Activated CD4-positive, alpha-beta memory T cell treated with anti-CD3 and anti-CD28 coated beads for 36 hours (primary cell): ENCODE data around the gene RERE. TPM values are rescaled to one million over a fixed set of nuclear protein-coding genes. Genes with fewer than 3 reads are reported as not detected.

Experiments used
- CTCF ChIA-PET: fragments of 350-600 bp; sonication (Branson Sonifier 250); formaldehyde crosslinking; loops from one replicate; lab custom pipeline; 2021; ENCODE audit warnings: antibody characterized with exemption, inconsistent platforms; lab: Charles Lee
- POLR2A ChIA-PET: fragments of 350-600 bp; sonication (Branson Sonifier 250); formaldehyde crosslinking; loops from one replicate; lab custom pipeline; 2021; ENCODE audit warnings: antibody characterized with exemption; lab: Charles Lee
- DNase-seq: peaks from one replicate; pipeline ENCODE4 v3.0.0-alpha.2; 2020
- H3K27ac Mint-ChIP-seq: one replicate; pipeline ENCODE4 v1.8.0; 2021; ENCODE audit warnings: mixed read lengths
- H3K27me3 Mint-ChIP-seq: one replicate; pipeline ENCODE4 v1.8.0; 2021; ENCODE audit warnings: mixed read lengths
- H3K36me3 Mint-ChIP-seq: one replicate; pipeline ENCODE4 v1.8.0; 2021; ENCODE audit warnings: mixed read lengths
- H3K4me1 Mint-ChIP-seq: one replicate; pipeline ENCODE4 v1.8.0; 2021; ENCODE audit warnings: low read depth, mixed read lengths
- H3K4me3 Mint-ChIP-seq: one replicate; pipeline ENCODE4 v1.8.0; 2021; ENCODE audit warnings: mild to moderate bottlenecking, mixed read lengths
- H3K9me3 Mint-ChIP-seq: one replicate; pipeline ENCODE4 v1.8.0; 2021; ENCODE audit warnings: mixed read lengths
- intact Hi-C: fragments of 100-400 bp; cut with micrococcal nuclease; formaldehyde crosslinking; loops from one replicate; pipeline ENCODE4 v1.15.1; 2023
- total RNA-seq, 2 experiments: library from RNA; stranded (reverse); gene quantifications; one replicate each; pipeline ENCODE4 v1.2.3, GENCODE V29; 2021

Gene RERE
- total RNA-seq, 2 experiments from 2014 or later = 45.0 to 50.5 TPM

DNA sequence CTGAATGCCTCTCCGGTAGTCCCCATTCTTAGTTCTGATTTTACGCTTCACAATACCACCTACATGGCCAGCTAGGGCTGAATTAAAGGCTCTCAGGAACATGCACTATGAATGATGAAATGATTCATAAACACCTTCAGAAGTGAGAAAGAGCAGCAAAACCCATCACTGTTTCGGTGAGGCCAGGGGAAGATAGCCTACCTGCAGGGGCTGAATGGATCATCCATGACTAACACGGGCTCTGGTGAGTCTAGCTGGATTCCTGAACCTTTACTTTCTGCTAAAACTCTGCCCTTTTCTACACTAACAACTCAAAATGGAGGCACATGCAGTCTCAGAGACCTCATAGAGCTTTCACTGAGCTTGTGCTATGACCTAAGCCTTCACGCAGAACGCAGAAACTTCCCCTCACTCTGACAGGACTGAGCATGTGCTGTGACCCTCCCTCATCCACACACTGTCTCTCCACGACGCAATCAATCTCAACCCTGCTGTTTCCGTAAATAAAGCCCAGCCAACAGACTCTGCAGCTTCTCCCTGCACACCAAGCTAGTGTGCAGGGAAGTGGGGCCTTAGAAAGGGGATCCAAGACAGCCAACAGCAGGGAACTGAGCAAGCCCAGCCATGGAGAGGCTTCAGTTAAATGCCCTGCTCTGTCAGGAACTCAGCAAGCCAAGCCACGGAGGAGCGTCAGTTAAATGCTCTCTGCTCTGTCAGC lies 291.7 kb downstream of the RERE start:
- H3K27me3 Mint-ChIP-seq = no peaks in the 10 kb centered on the region
- CTCF ChIA-PET = interaction anchor here (0.5 to 2.1 kb wide), 15 partner anchors 11 to 323 kb away, joined by 3 to 11 read pairs (median 4); no protein-coding TSS in a partner anchor
- peak; percentile 85 for DNase-seq
- intact Hi-C loops = loop anchor here (1.0 to 10.0 kb wide), 9 partner anchors 15 to 128 kb away; no protein-coding TSS in a partner anchor
- no peak overlapping the region for H3K4me3 Mint-ChIP-seq
- H3K9me3 Mint-ChIP-seq = no peaks in the 10 kb centered on the region
- POLR2A ChIA-PET = interaction anchor here (0.7 to 1.5 kb wide), 14 partner anchors 13 to 577 kb away, joined by 3 to 10 read pairs (median 4); partner anchors contain the start of gene ENO1
- peaks cover 7% of the 10 kb centered on the region for H3K36me3 Mint-ChIP-seq
- peaks cover 18% of the 10 kb centered on the region for H3K4me1 Mint-ChIP-seq
- no peak overlapping the region for H3K27ac Mint-ChIP-seq

DNA sequence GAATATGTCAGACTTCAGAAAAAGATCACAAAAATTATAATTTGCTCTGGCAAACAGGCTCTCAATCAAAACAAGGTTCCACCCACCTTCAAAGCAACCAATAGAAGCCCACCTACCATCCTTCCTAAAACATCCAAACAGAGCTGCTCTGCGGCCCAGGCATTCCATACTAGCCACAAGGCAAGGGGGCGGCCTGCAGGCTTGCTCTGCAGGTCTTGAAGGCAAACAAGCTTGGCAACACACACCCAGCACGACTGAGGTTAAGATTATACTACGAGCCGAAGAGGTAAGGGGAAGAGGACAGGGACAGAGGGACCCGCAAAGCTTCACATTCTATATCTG lies 292.3 kb downstream of the RERE start:
- Mint-ChIP-seq H3K9me3 (no peaks in the 10 kb centered on the region), H3K4me1 (peaks cover 22% of the 10 kb centered on the region), H3K4me3 (no peak overlapping the region), H3K36me3 (peaks cover 7% of the 10 kb centered on the region), H3K27ac (no peak overlapping the region), H3K27me3 (no peaks in the 10 kb centered on the region)
- intact Hi-C loops = loop anchor here (1.0 to 10.0 kb wide), 9 partner anchors 15 to 128 kb away; no protein-coding TSS in a partner anchor
- ChIA-PET CTCF (interaction anchor here (0.5 to 2.1 kb wide), 14 partner anchors 10 to 324 kb away, joined by 3 to 11 read pairs (median 4); no protein-coding TSS in a partner anchor), POLR2A (interaction anchor here (0.7 to 1.5 kb wide), 11 partner anchors 14 to 576 kb away, joined by 3 to 10 read pairs (median 4); no protein-coding TSS in a partner anchor)
- no peak for DNase-seq

DNA sequence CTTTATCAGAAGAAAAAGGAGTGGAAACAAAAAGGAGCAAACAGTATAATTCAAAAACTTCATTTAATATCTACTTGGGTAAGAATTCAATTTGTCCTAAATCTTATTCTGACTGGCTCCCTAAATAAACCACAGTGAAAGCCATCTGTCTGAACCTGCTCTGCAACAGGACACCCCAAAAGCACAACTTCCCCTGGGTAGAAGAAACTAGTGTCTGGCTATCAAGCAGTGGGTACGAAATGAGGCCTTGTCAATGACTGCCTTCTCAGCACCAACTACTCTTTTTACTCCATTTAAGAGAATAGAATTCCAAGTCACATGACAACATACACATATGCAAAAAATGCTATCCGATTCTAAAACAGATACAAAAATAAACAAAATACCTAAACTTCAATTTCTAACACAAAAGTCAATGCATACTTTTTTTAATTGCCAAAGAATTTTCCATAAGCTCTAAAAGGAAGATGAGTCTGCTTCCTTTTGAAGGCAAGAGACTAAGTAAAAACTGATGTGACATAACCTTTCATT lies 292.7 kb downstream of the RERE start:
- DNase-seq = no peak
- intact Hi-C loops = loop anchor here (1.0 to 10.0 kb wide), 9 partner anchors 14 to 127 kb away; no protein-coding TSS in a partner anchor
- Mint-ChIP-seq H3K9me3 (no peaks in the 10 kb centered on the region), H3K4me1 (peaks cover 25% of the 10 kb centered on the region), H3K36me3 (peaks cover 7% of the 10 kb centered on the region), H3K27ac (no peak overlapping the region), H3K27me3 (no peaks in the 10 kb centered on the region), H3K4me3 (no peak overlapping the region)
- CTCF ChIA-PET = interaction anchor here (0.5 to 2.1 kb wide), 11 partner anchors 14 to 324 kb away, joined by 3 to 11 read pairs (median 4); no protein-coding TSS in a partner anchor
- POLR2A ChIA-PET = interaction anchor here (0.7 to 1.5 kb wide), 7 partner anchors 15 to 145 kb away, joined by 3 to 9 read pairs (median 4); no protein-coding TSS in a partner anchor

DNA sequence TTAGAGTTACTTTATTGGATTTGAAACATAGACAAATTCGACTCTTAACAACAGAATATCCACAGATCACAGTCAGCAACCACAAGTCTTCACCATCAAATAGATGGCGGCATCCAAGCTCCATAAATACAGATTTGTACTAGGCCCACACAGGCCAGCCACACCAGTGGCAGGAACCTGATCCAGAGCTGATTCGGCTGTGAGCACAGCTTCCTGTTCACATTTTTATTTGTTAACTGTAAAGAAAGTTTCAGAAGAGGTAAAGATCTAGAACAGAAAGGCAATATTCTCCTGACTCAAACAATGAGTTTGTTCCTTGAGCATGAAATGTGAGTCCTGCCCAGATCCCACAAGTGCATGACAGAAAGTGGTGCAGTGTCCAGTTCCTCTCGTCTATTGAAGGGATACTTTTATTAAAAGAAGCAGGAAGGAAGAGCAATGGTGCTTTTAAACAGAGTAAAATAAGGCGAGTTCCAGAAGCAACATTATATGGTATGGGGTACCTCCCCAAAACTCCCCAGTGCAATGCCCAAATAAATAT lies 293.7 kb downstream of the RERE start:
- peaks cover 28% of the 10 kb centered on the region for H3K4me1 Mint-ChIP-seq

DNA sequence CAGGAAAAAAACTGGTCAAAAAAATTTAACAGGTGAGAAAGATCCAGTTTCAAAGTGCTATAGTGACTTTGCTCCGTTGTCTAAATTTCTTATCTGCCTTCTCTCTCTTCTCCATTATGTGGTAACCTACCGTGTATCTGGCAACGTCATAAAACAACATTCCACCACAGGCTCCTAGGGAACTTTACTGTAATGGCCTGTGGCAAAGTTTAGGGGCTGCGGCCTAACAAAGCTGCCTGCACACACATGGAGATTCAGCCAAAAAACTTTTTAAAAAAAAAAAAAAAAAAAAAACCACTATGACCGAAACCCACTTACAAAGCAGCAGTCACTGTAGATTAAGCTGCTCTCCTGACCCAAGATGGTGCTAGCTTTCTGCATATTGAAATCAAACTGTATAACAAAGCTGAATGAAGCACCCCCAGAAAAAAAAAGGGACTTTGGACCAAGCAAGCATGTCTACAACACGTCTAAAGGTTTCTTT lies 296.9 kb downstream of the RERE start:
- no peak for DNase-seq
- peak overlapping the region; percentile 60 for H3K27ac Mint-ChIP-seq
- intact Hi-C loops = loop anchor here (10.0 kb wide), 1 partner anchor 84 kb away; no protein-coding TSS in a partner anchor
- H3K4me3 Mint-ChIP-seq = no peak overlapping the region
- POLR2A ChIA-PET = interaction anchor here (1.0 kb wide), 1 partner anchor 130 kb away, joined by 3 read pairs; no protein-coding TSS in a partner anchor
- H3K4me1 Mint-ChIP-seq = peaks cover 51% of the 10 kb centered on the region
- H3K36me3 Mint-ChIP-seq = peaks cover 7% of the 10 kb centered on the region
- no peaks in the 10 kb centered on the region for H3K27me3 Mint-ChIP-seq
- CTCF ChIA-PET = no interaction called here
- no peaks in the 10 kb centered on the region for H3K9me3 Mint-ChIP-seq

More for the DNA sequence above, 293.7 kb downstream of the RERE start:
- H3K27me3 Mint-ChIP-seq = no peaks in the 10 kb centered on the region
- DNase-seq = peak; percentile 53
- ChIA-PET POLR2A (interaction anchor here (0.5 to 1.4 kb wide), 4 partner anchors 7 to 101 kb away, joined by 3 to 7 read pairs (median 4); no protein-coding TSS in a partner anchor), CTCF (no interaction called here)
- peaks cover 7% of the 10 kb centered on the region for H3K36me3 Mint-ChIP-seq
- H3K9me3 Mint-ChIP-seq = no peaks in the 10 kb centered on the region
- H3K4me3 Mint-ChIP-seq = peak overlapping the region; percentile 64
- intact Hi-C loops = loop anchor here (10.0 kb wide), 1 partner anchor 81 kb away; no protein-coding TSS in a partner anchor
- H3K27ac Mint-ChIP-seq = peak overlapping the region; percentile 79

DNA sequence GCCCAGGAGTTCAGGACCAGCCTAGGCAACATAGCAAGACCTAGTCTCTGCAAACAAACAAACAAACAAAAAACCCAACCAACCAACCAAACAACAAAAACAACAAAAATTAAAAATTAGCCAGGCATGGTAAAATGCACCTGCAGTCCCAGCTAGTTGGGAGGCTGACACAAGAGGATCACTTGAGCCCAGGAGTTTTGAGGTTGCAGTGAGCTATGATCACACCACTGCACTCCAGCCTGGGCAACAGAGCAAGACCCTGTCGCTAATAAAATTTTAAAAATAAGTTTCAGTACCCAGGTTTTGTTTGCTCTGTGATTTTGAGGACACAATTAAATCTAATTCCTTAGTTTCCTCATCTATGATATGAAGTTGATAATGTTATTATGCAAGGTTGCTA lies 298.3 kb downstream of the RERE start:
- no peaks in the 10 kb centered on the region for H3K9me3 Mint-ChIP-seq
- no peak overlapping the region for H3K27ac Mint-ChIP-seq
- no peak overlapping the region for H3K4me3 Mint-ChIP-seq
- peaks cover 53% of the 10 kb centered on the region for H3K4me1 Mint-ChIP-seq
- no peaks in the 10 kb centered on the region for H3K27me3 Mint-ChIP-seq
- H3K36me3 Mint-ChIP-seq = peaks cover 7% of the 10 kb centered on the region
- no peak for DNase-seq
- POLR2A ChIA-PET = no interaction called here
- CTCF ChIA-PET = no interaction called here
- intact Hi-C loops = no loop called here

DNA sequence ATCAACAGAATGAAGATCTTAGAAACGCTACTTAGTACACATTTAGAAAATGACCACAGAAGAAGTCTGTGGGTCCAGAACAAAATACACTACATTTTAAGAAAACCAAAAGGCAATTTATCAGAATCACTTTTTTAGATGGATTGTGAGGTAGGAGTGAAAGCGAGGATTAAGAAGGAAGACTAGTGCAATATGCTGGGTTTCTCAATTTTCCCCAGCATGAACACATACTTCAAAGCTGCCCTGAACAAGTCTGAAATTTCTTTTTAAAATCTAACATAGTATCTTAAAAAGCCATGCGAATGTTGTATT lies 299.0 kb downstream of the RERE start:
- Mint-ChIP-seq H3K27ac (no peak overlapping the region), H3K9me3 (no peaks in the 10 kb centered on the region), H3K36me3 (peaks cover 6% of the 10 kb centered on the region), H3K4me1 (peaks cover 53% of the 10 kb centered on the region), H3K27me3 (no peaks in the 10 kb centered on the region), H3K4me3 (no peak overlapping the region)
- intact Hi-C loops = no loop called here
- CTCF ChIA-PET = no interaction called here
- DNase-seq = no peak
- POLR2A ChIA-PET = no interaction called here

DNA sequence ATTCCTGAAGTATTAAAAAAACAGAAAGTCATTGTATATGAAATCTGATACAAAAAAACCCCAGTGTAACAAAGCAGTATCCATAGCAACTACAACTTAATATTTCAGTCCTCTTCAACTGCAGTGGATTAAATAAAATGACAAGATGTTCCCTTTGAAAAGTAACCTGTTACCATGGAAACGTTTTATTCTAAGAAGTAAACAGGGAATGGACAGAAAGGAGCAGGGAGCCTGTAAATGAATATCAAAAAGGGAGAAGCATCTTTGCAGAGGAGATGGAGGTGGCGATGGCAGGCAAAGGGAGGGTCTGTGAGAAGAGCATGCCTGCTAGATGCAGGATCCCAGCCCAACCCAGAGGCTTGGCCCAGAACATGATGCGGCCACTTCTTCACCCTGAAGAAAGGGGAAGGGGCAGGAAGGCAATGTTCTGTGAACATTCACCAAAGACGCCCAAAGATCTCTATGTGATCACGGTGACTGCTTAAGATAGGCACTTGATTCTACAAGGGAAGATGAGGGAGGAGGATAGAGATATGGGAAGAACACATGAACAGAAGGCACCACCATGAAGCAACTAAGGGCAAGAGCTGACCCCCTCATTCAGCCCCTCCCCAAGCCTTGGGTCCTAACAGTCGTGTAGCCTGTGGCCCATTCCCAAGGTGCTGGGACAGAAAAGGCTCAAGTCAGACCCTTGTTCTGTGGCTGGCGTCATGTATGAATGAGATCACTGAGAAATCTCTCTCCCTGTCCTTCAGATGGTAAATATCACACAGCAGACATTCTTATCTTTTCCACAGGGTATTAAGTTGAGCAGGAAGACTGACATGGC lies 299.6 kb downstream of the RERE start:
- Mint-ChIP-seq H3K27me3 (no peaks in the 10 kb centered on the region), H3K36me3 (peaks cover 4% of the 10 kb centered on the region), H3K9me3 (no peaks in the 10 kb centered on the region), H3K27ac (no peak overlapping the region), H3K4me3 (no peak overlapping the region), H3K4me1 (peaks cover 53% of the 10 kb centered on the region)
- intact Hi-C loops = no loop called here
- no peak for DNase-seq
- CTCF ChIA-PET = no interaction called here
- POLR2A ChIA-PET = no interaction called here

DNA sequence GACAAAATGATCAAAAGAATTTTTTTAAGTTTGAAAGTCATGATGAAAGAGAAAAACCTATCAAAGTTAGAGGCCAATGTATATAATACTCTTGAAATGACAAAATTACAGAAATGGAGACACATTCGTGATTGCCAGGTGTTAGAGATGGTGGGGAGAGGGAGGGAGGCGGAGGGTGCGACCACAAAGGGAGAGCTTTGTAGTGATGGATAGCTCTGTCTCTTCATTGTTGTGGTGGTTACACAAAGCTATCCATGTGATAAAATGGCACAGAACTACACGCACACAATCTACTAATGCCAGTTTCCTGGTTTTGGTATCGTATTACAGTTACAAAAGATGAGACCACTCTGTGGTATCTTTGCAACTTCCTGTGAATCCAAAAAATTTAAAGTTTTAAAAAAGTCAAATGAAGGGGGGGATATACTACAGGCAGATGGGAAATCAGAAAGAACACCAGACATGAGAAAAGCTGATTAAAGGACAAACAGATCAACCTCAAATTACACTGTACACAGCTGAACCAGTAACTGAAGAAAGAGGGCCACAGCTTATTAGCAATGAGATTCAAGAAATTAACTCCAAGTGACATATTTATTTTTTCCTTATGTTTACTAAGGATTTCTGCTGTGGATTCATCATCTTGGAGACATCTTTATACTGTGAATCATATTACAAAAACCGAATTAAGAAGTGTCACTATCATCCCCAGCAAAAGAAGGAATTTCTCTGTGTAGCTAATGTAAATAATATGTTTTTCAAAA lies 300.5 kb downstream of the RERE start:
- Mint-ChIP-seq H3K27ac (peak overlapping the region; percentile 36), H3K4me3 (no peak overlapping the region), H3K36me3 (peaks cover 3% of the 10 kb centered on the region), H3K27me3 (no peaks in the 10 kb centered on the region), H3K9me3 (no peaks in the 10 kb centered on the region), H3K4me1 (peaks cover 56% of the 10 kb centered on the region)
- POLR2A ChIA-PET = interaction anchor here (0.6 kb wide), 1 partner anchor 7 kb away, joined by 4 read pairs; no protein-coding TSS in a partner anchor
- intact Hi-C loops = no loop called here
- CTCF ChIA-PET = interaction anchor here (0.7 to 1.0 kb wide), 3 partner anchors 40 to 108 kb away, joined by 3 read pairs; no protein-coding TSS in a partner anchor
- peak; percentile 56 for DNase-seq

DNA sequence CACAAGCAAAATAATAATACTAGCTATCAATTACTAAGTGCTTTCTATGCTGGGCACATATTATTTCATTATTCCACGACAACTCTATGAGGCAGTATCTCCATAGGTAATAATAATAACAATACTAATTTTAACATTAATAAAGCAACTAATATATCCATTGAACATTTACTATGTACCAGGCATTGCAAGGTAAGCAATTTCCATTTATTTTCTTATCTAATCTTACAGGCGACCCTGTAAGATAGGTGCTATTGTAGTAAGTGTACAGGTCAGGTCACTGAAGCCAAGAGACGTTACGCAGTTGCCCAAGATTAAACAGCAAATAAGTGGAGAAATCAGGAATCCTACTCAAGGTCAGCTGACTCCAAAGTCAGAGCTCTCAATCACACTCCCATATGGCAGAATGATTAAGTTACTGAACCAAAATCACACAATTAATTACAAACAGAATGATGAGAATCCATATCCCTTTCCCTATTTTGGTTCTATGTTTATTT lies 301.1 kb downstream of the RERE start:
- intact Hi-C loops = no loop called here

More for the DNA sequence above, 301.1 kb downstream of the RERE start:
- DNase-seq = no peak
- POLR2A ChIA-PET = interaction anchor here (0.6 to 0.7 kb wide), 2 partner anchors 8 to 158 kb away, joined by 4 read pairs; no protein-coding TSS in a partner anchor
- H3K36me3 Mint-ChIP-seq = peaks cover 3% of the 10 kb centered on the region
- H3K27ac Mint-ChIP-seq = no peak overlapping the region
- peaks cover 55% of the 10 kb centered on the region for H3K4me1 Mint-ChIP-seq
- no peak overlapping the region for H3K4me3 Mint-ChIP-seq
- H3K9me3 Mint-ChIP-seq = no peaks in the 10 kb centered on the region
- CTCF ChIA-PET = interaction anchor here (0.7 to 1.0 kb wide), 2 partner anchors 39 to 92 kb away, joined by 3 read pairs; no protein-coding TSS in a partner anchor
- no peaks in the 10 kb centered on the region for H3K27me3 Mint-ChIP-seq
